ENCODE data around the gene MOSPD3.

The MOSPD3 gene

GRCh38 chr7:100589341-100589947 is 22.9 kb upstream of the MOSPD3 start:
- TF ChIP-seq CTCF (IDR thresholded peaks at IDR 0.05; ENCODE audit: insufficient read depth, missing control alignments): no peak
- no peak for DNase-seq (ENCODE audit: insufficient read length, low spot score)
- no peak for FAIRE-seq

- FAIRE-seq: no peak
- TF ChIP-seq CTCF (IDR thresholded peaks at IDR 0.05; ENCODE audit: insufficient read depth, missing control alignments): no peak
- no peak for DNase-seq (ENCODE audit: insufficient read length, low spot score)
These were observed 22.1 kb upstream of the MOSPD3 start for GRCh38 chr7:100590077-100590737.

- TF ChIP-seq CTCF (IDR thresholded peaks at IDR 0.05; ENCODE audit: insufficient read depth, missing control alignments): no peak
- DNase-seq (ENCODE audit: insufficient read length, low spot score): no peak
- FAIRE-seq: no peak
These were observed 20.7 kb upstream of the MOSPD3 start for GRCh38 chr7:100591596-100591995.

- DNase-seq (ENCODE audit: insufficient read length, low spot score) (no peak), FAIRE-seq (no peak)
- TF ChIP-seq CTCF (IDR thresholded peaks at IDR 0.05; ENCODE audit: insufficient read depth, missing control alignments): no peak
These were observed 17.2 kb upstream of the MOSPD3 start for GRCh38 chr7:100595188-100595587.

- DNase-seq (ENCODE audit: insufficient read length, low spot score): no peak
- no peak for FAIRE-seq
- no peak for TF ChIP-seq CTCF (IDR thresholded peaks at IDR 0.05; ENCODE audit: insufficient read depth, missing control alignments)
These were observed 13.9 kb upstream of the MOSPD3 start for GRCh38 chr7:100598425-100598824.

GRCh38 chr7:100599911-100600729 is 12.2 kb upstream of the MOSPD3 start:
- peak; percentile 30 for TF ChIP-seq CTCF (IDR thresholded peaks at IDR 0.05; ENCODE audit: insufficient read depth, missing control alignments)
- DNase-seq (ENCODE audit: insufficient read length, low spot score) (no peak), FAIRE-seq (no peak)

- DNase-seq (ENCODE audit: insufficient read length, low spot score): no peak
- no peak for FAIRE-seq
These were observed 11.7 kb upstream of the MOSPD3 start for GRCh38 chr7:100600730-100601038.

More at GRCh38 chr7:100600730-100601038, 11.7 kb upstream of the MOSPD3 start:
- TF ChIP-seq CTCF (IDR thresholded peaks at IDR 0.05; ENCODE audit: insufficient read depth, missing control alignments): no peak
